MM.1S (cell line): ENCODE measurements around the gene EIF5AL1.

Source experiments
- EZH2phosphoT487 ChIP-seq: fragments of 300-600 bp; sonication (generic); IDR thresholded peaks from 2 replicates; pipeline ENCODE4 v1.6.1; 2018; ENCODE audit warnings: antibody characterized with exemption, low read length
- TF ChIP-seq, protein P1 (sequence below): fragments of 300-600 bp; sonication (generic); IDR thresholded peaks from 2 replicates; pipeline ENCODE4 v1.5.1; 2016; ENCODE audit warnings: antibody characterized with exemption, low read length, mixed read lengths

DNA sequence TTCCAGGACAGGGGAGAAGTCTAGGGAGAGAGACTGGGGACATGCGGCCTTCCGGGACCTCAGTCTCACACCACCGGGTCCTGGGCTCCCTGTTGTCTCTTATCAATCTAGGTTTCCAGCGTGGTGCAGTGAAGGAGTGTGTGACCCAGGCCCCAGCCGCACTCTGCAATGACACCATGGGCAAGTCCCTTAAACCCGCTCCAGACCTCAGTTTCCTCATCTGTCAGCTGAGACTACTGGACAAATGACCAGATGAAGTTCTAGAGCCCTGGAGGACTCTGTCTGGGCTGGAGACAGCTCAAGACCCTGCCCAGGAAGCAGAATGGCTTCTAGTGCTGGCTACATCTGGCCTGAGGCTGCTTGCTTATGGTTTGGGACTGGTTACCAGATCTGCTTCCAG, 20.1 kb upstream of the EIF5AL1 start:
- TF ChIP-seq EZH2phosphoT487 = no peak
- TF ChIP-seq, protein P1, sequence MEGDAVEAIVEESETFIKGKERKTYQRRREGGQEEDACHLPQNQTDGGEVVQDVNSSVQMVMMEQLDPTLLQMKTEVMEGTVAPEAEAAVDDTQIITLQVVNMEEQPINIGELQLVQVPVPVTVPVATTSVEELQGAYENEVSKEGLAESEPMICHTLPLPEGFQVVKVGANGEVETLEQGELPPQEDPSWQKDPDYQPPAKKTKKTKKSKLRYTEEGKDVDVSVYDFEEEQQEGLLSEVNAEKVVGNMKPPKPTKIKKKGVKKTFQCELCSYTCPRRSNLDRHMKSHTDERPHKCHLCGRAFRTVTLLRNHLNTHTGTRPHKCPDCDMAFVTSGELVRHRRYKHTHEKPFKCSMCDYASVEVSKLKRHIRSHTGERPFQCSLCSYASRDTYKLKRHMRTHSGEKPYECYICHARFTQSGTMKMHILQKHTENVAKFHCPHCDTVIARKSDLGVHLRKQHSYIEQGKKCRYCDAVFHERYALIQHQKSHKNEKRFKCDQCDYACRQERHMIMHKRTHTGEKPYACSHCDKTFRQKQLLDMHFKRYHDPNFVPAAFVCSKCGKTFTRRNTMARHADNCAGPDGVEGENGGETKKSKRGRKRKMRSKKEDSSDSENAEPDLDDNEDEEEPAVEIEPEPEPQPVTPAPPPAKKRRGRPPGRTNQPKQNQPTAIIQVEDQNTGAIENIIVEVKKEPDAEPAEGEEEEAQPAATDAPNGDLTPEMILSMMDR = no peak
